Stimulated activated CD8-positive, alpha-beta memory T cell treated with anti-CD3 and anti-CD28 coated beads, Interleukin-4, amount 100 ng/mL, for 24 hours (primary cell): ENCODE results near the gene R3HDM2.

ENCODE experiments used
- DNase-seq: peaks from one replicate; pipeline ENCODE4 v3.0.0-alpha.2; 2020; ENCODE audit warnings: low read depth

R3HDM2 gene

GRCh38 chr12:57266681-57267080, 164.2 kb downstream of the R3HDM2 start:
- no peak for DNase-seq

- no peak for DNase-seq
Observed at GRCh38 chr12:57263096-57263495, 167.7 kb downstream of the R3HDM2 start.

GRCh38 chr12:57262126-57262822, 168.6 kb downstream of the R3HDM2 start:
- no peak for DNase-seq

- DNase-seq, result no peak
Observed at GRCh38 chr12:57261428-57261865, 169.4 kb downstream of the R3HDM2 start.

- DNase-seq, result no peak
Observed at GRCh38 chr12:57260366-57260765, 170.5 kb downstream of the R3HDM2 start.

GRCh38 chr12:57258977-57259970, 171.6 kb downstream of the R3HDM2 start:
- no peak for DNase-seq

GRCh38 chr12:57255916-57256315, 174.9 kb downstream of the R3HDM2 start:
- DNase-seq, result no peak

- DNase-seq, result no peak
Observed at GRCh38 chr12:57254506-57255280, 176.2 kb downstream of the R3HDM2 start.

- no peak for DNase-seq
Observed at GRCh38 chr12:57250956-57251355, 179.9 kb downstream of the R3HDM2 start, which contains the start of gene STAC3. STAC3 (minus strand) TSS chr12:57251187; CDS start chr12:57249636, 1,551 bp downstream.

GRCh38 chr12:57250541-57250940, 180.3 kb downstream of the R3HDM2 start:
- no peak for DNase-seq

- DNase-seq, result no peak
Observed at GRCh38 chr12:57248934-57249742, 181.7 kb downstream of the R3HDM2 start.

GRCh38 chr12:57247041-57247440, 183.8 kb downstream of the R3HDM2 start:
- DNase-seq, result no peak

GRCh38 chr12:57244312-57244696, 186.5 kb downstream of the R3HDM2 start:
- DNase-seq, result no peak

- peak; percentile 70 for DNase-seq
Observed at GRCh38 chr12:57243521-57244311, 187.1 kb downstream of the R3HDM2 start.

GRCh38 chr12:57242691-57243454, 188.0 kb downstream of the R3HDM2 start:
- peak; percentile 58 for DNase-seq

- DNase-seq, result no peak
Observed at GRCh38 chr12:57242329-57242690, 188.5 kb downstream of the R3HDM2 start.

- DNase-seq, result no peak
Observed at GRCh38 chr12:57241402-57242310, 189.2 kb downstream of the R3HDM2 start.

GRCh38 chr12:57240926-57241401, 189.9 kb downstream of the R3HDM2 start:
- no peak for DNase-seq
